IMR-90 (cell line): ENCODE measurements around the gene BCL2L11. TPM values are rescaled to one million over a fixed set of nuclear protein-coding genes. Genes with fewer than 3 reads are reported as not detected.

Experiments used
- ATAC-seq: fragments of 200-7000 bp; cut with Tn5 transposase; 2 replicates; pipeline ENCODE4 v1.9.1; 2020; ENCODE audit warnings: low read depth, mild to moderate bottlenecking, moderate library complexity
- BruUV-seq: library from RNA; stranded (reverse); fragments of 400-500 nt; replicated peaks from 2 replicates; lab custom pipeline; 2021; lab: Mats Ljungman, UMichigan
- CTCF ChIA-PET: fragments of 300-600 bp; formaldehyde crosslinking; extraction: SDS; loops from one replicate; lab custom pipeline; 2021; ENCODE audit warnings: antibody characterized with exemption; lab: Yijun Ruan, JAX
- POLR2A ChIA-PET: fragments of 300-600 bp; sonication (Branson Sonifier 250); formaldehyde crosslinking; loops from one replicate; lab custom pipeline; 2022; ENCODE audit warnings: antibody characterized with exemption; ENCODE audit not compliant: unreplicated experiment; lab: Charles Lee
- DNase-seq: peaks from one replicate; pipeline ENCODE4 v3.0.0; 2013
- H2AFZ ChIP-seq: replicated peaks from 2 replicates; pipeline ENCODE3; 2013; ENCODE audit warnings: low read length, mild to moderate bottlenecking; ENCODE audit not compliant: poor library complexity
- H2AK5ac ChIP-seq: 2 replicates; pipeline ENCODE4 v1.6.1; 2013; ENCODE audit warnings: low read depth, low read length, inconsistent platforms
- H2AK9ac ChIP-seq: replicated peaks from 2 replicates; pipeline ENCODE3; 2013; ENCODE audit warnings: mild to moderate bottlenecking, low read depth, low read length, moderate library complexity; ENCODE audit not compliant: poor library complexity
- H2BK120ac ChIP-seq: 2 replicates; pipeline ENCODE4 v1.6.1; 2013; ENCODE audit warnings: low read depth, low read length, inconsistent platforms
- H2BK15ac ChIP-seq: 3 replicates; pipeline ENCODE4 v1.6.1; 2013; ENCODE audit warnings: low read depth, low read length, inconsistent platforms
- H2BK20ac ChIP-seq: 2 replicates; pipeline ENCODE4 v1.6.1; 2013; ENCODE audit warnings: low read depth, mild to moderate bottlenecking, inconsistent platforms, low read length, moderate library complexity
- H2BK5ac ChIP-seq: 2 replicates; pipeline ENCODE4 v1.6.1; 2013; ENCODE audit warnings: mild to moderate bottlenecking, low read depth, low read length, inconsistent platforms; ENCODE audit not compliant: poor library complexity, severe bottlenecking
- H3K14ac ChIP-seq: replicated peaks from 2 replicates; pipeline ENCODE4 v1.6.1; 2013; ENCODE audit warnings: low read depth, low read length, inconsistent platforms
- H3K18ac ChIP-seq: 2 replicates; pipeline ENCODE4 v1.6.1; 2013; ENCODE audit warnings: low read depth, low read length, control low read depth
- H3K23ac ChIP-seq: 2 replicates; pipeline ENCODE4 v1.6.1; 2013; ENCODE audit warnings: low read depth, low read length, inconsistent platforms
- H3K27ac ChIP-seq: 2 replicates; pipeline ENCODE4 v1.5.1; 2013; ENCODE audit warnings: mild to moderate bottlenecking, control low read depth, low read length; ENCODE audit not compliant: insufficient read depth
- H3K27me3 ChIP-seq: 2 replicates; pipeline ENCODE4 v1.6.1; 2013; ENCODE audit warnings: low read length; ENCODE audit not compliant: control insufficient read depth, insufficient read depth
- H3K36me3 ChIP-seq: 2 replicates; pipeline ENCODE4 v1.6.1; 2013; ENCODE audit warnings: low read length, mixed read lengths; ENCODE audit not compliant: control insufficient read depth, insufficient read depth
- H3K4ac ChIP-seq: 2 replicates; pipeline ENCODE4 v1.6.1; 2013; ENCODE audit warnings: low read depth, low read length, inconsistent platforms
- H3K4me1 ChIP-seq: 2 replicates; pipeline ENCODE4 v1.6.1; 2013; ENCODE audit warnings: low read length, mixed read lengths; ENCODE audit not compliant: control insufficient read depth, insufficient read depth
- H3K4me2 ChIP-seq: 2 replicates; pipeline ENCODE4 v1.6.1; 2013; ENCODE audit warnings: low read depth, mild to moderate bottlenecking, control low read depth, low read length, moderate library complexity
- H3K4me3 ChIP-seq: 2 replicates; pipeline ENCODE4 v1.5.1; 2013; ENCODE audit warnings: low read depth, mild to moderate bottlenecking, control low read depth, low read length, moderate library complexity; ENCODE audit not compliant: insufficient read depth
- H3K56ac ChIP-seq: 2 replicates; pipeline ENCODE4 v1.6.1; 2013; ENCODE audit warnings: low read length, inconsistent platforms; ENCODE audit not compliant: insufficient read depth; ENCODE audit errors: extremely low read depth
- H3K79me1 ChIP-seq, 2 experiments: 2 replicates each; pipeline ENCODE4 v1.6.1; 2013; ENCODE audit warnings: low read length in 2 of 2, inconsistent platforms in 1 of 2, low read depth in 1 of 2
- H3K9ac ChIP-seq: 2 replicates; pipeline ENCODE4 v1.6.1; 2013; ENCODE audit warnings: low read depth, low read length, control low read depth
- H3K9me1 ChIP-seq: 2 replicates; pipeline ENCODE4 v1.6.1; 2013; ENCODE audit warnings: low read length, inconsistent platforms; ENCODE audit not compliant: insufficient read depth
- H3K9me3 ChIP-seq: 2 replicates; pipeline ENCODE4 v1.6.1; 2013; ENCODE audit warnings: low read length; ENCODE audit not compliant: control insufficient read depth, insufficient read depth
- H4K20me1 ChIP-seq: 2 replicates; pipeline ENCODE4 v1.6.1; 2013; ENCODE audit warnings: low read length, inconsistent platforms; ENCODE audit not compliant: insufficient read depth
- H4K5ac ChIP-seq: 2 replicates; pipeline ENCODE4 v1.6.1; 2013; ENCODE audit warnings: mild to moderate bottlenecking, low read depth, low read length, control low read depth
- H4K8ac ChIP-seq, 2 experiments: 2 replicates each; pipeline ENCODE4 v1.6.1; 2013; ENCODE audit warnings: low read depth in 2 of 2, low read length in 2 of 2, control low read depth in 1 of 2, inconsistent platforms in 1 of 2
- H4K91ac ChIP-seq: 2 replicates; pipeline ENCODE4 v1.6.1; 2013; ENCODE audit warnings: low read depth, low read length, inconsistent platforms; ENCODE audit not compliant: insufficient read depth
- CEBPB ChIP-seq: IDR thresholded peaks from 2 replicates; pipeline ENCODE4 v1.6.1; 2012; ENCODE audit warnings: low read depth, low read length, improper control_type of control experiment
- CHD1 ChIP-seq: IDR thresholded peaks from 2 replicates; pipeline ENCODE4 v1.6.1; 2012; ENCODE audit warnings: low read depth, low read length, improper control_type of control experiment
- FOS ChIP-seq: fragments of 150-350 bp; IDR thresholded peaks from 2 replicates; pipeline ENCODE4 v1.6.1; 2016; ENCODE audit warnings: low read depth, low read length
- MAFK ChIP-seq: IDR thresholded peaks from 2 replicates; pipeline ENCODE4 v1.6.1; 2012; ENCODE audit warnings: low read depth, low read length, improper control_type of control experiment
- MXI1 ChIP-seq: IDR thresholded peaks from 2 replicates; pipeline ENCODE4 v1.6.1; 2012; ENCODE audit warnings: low read depth, mild to moderate bottlenecking, low read length, moderate library complexity, borderline replicate concordance
- RFX5 ChIP-seq: IDR thresholded peaks from 2 replicates; pipeline ENCODE4 v1.8.0; 2012; ENCODE audit warnings: low read depth, mild to moderate bottlenecking, low read length, moderate library complexity
- WGBS, 2 experiments: methylation state at CpG; one replicate each; pipeline versions ENCODE4 v1.1.5 to v1.1.7; 2013; ENCODE audit warnings: missing lambda C conversion rate in 2 of 2; ENCODE audit not compliant: insufficient read length in 1 of 2; ENCODE audit errors: extremely low coverage in 2 of 2; 5-methylcytosine and 5-hydroxymethylcytosine counted together
- dilution Hi-C: fragments of 300-500 bp; cut with HindIII; formaldehyde crosslinking; loops from one replicate; pipeline ENCODE4 v1.14.3; 2018; ENCODE audit warnings: low sequenced_read_pairs; ENCODE audit not compliant: unreplicated experiment
- in situ Hi-C: fragments of 300-500 bp; cut with MboI; formaldehyde crosslinking; loops from 3 replicates; pipeline ENCODE4 v1.14.3; 2019; ENCODE audit warnings: low sequenced_read_pairs, inconsistent platforms, mixed read lengths
- intact Hi-C: fragments of 100-400 bp; cut with micrococcal nuclease; formaldehyde crosslinking; loops from 2 replicates; pipeline ENCODE4 v1.10.0; 2022
- polyA plus RNA-seq, 3 experiments: library from polyadenylated mRNA; depleted of rRNA; stranded (reverse); fragments of >200 nt; gene quantifications; 2 replicates each; pipeline ENCODE4 v1.2.3, GENCODE V29; 2012; ENCODE audit warnings: low replicate concordance in 1 of 3
- total RNA-seq: library from RNA; depleted of rRNA; stranded (reverse); fragments of >200 nt; gene quantifications from 2 replicates; pipeline ENCODE4 v1.2.3, GENCODE V29; 2012

Gene BCL2L11
- total and polyA plus RNA-seq, 2 of the 4 experiments (the other 2 are of a cell fraction) = 1.1 to 1.7 TPM

DNA sequence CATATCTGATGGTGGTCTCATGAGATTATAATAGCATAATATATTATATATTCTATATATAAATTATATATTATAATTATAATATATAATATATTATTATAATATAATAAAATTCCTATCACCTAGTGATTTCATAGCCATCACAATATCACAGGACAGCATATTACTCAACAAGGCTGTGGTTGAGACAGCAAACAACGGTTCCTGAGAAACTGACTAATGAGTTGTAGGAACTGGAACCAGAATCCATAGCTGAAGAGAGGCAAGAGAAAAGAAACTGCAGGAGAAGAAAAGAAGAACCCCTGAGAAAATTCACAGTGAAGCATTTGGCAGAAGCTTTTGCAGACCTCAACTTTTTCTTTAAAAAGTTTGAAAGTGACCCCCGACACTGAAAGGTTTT is 84.0 kb downstream of the BCL2L11 start:
- Histone ChIP-seq H3K4ac (no peak overlapping the region), H2BK5ac (no peak overlapping the region), H2AFZ (no peak overlapping the region), H3K56ac (no peak overlapping the region), H3K4me1 (peaks cover 3% of the 10 kb centered on the region), H3K9me1 (peaks cover 6% of the 10 kb centered on the region), H2BK120ac (no peak overlapping the region), H3K36me3 (peaks cover 13% of the 10 kb centered on the region), H3K4me3 (no peak overlapping the region), H3K9me3 (no peaks in the 10 kb centered on the region), H3K4me2 (no peak overlapping the region), H3K27ac (no peak overlapping the region), H4K5ac (no peak overlapping the region), H3K9ac (no peak overlapping the region), H3K18ac (no peak overlapping the region), H3K14ac (no peak overlapping the region), H4K91ac (no peak overlapping the region), H2BK20ac (no peak overlapping the region), H4K8ac (no peak overlapping the region), H3K79me1 (peaks cover 7 to 22% of the 10 kb centered on the region in 2 experiments; a peak in 2 of 4 replicates), H2BK15ac (no peak overlapping the region), H3K23ac (no peak overlapping the region), H4K20me1 (peaks cover 29% of the 10 kb centered on the region), H2AK9ac (no peak overlapping the region), H2AK5ac (no peak overlapping the region), H3K27me3 (no peaks in the 10 kb centered on the region)
- ATAC-seq (no peak), DNase-seq (no peak)
- BruUV-seq = no TSS peak
- dilution Hi-C loops (no loop called here), in situ Hi-C loops (no loop called here), intact Hi-C loops (loop anchor here (5.0 kb wide), 1 partner anchor 57 kb away; no protein-coding TSS in a partner anchor)
- TF ChIP-seq FOS (no peak), CHD1 (no peak), MAFK (no peak), RFX5 (no peak), CEBPB (no peak), MXI1 (no peak)
- ChIA-PET CTCF (interaction anchor here (0.9 kb wide), 1 partner anchor 25 kb away, joined by 3 read pairs; no protein-coding TSS in a partner anchor), POLR2A (no interaction called here)
- WGBS, 2 experiments = no CpG with 5 or more reads among the region's 2 CpGs
